Nephron progenitor cell (in vitro differentiated cells): ENCODE data around the gene LSM2.
A peak's percentile ranks its signal among the peaks of the same experiment; 100 is the strongest.

Source experiments
- DNase-seq: peaks from one replicate; pipeline ENCODE4 v3.0.0; 2021
- H3K27ac Mint-ChIP-seq: 2 replicates; pipeline ENCODE4 v1.8.0; 2021; ENCODE audit warnings: mild to moderate bottlenecking, moderate library complexity, mixed read lengths
- H3K27me3 Mint-ChIP-seq: 2 replicates; pipeline ENCODE4 v1.8.0; 2021; ENCODE audit warnings: mild to moderate bottlenecking, low read depth, mixed read lengths; ENCODE audit not compliant: poor library complexity
- H3K36me3 Mint-ChIP-seq: 2 replicates; pipeline ENCODE4 v1.8.0; 2021; ENCODE audit warnings: low read depth, mixed read lengths
- H3K4me1 Mint-ChIP-seq: 2 replicates; pipeline ENCODE4 v1.8.0; 2021; ENCODE audit warnings: mixed read lengths
- H3K4me3 Mint-ChIP-seq: 2 replicates; pipeline ENCODE4 v1.8.0; 2021; ENCODE audit warnings: mild to moderate bottlenecking, moderate library complexity, mixed read lengths
- H3K9me3 Mint-ChIP-seq: 2 replicates; pipeline ENCODE4 v1.8.0; 2021; ENCODE audit warnings: mild to moderate bottlenecking, moderate library complexity, mixed read lengths
- TF ChIP-seq, protein P1 (sequence below): fragments of 200-600 bp; sonication (generic); IDR thresholded peaks from 2 replicates; pipeline ENCODE4 v1.5.0; 2021; ENCODE audit warnings: antibody characterized with exemption

LSM2 gene

DNA sequence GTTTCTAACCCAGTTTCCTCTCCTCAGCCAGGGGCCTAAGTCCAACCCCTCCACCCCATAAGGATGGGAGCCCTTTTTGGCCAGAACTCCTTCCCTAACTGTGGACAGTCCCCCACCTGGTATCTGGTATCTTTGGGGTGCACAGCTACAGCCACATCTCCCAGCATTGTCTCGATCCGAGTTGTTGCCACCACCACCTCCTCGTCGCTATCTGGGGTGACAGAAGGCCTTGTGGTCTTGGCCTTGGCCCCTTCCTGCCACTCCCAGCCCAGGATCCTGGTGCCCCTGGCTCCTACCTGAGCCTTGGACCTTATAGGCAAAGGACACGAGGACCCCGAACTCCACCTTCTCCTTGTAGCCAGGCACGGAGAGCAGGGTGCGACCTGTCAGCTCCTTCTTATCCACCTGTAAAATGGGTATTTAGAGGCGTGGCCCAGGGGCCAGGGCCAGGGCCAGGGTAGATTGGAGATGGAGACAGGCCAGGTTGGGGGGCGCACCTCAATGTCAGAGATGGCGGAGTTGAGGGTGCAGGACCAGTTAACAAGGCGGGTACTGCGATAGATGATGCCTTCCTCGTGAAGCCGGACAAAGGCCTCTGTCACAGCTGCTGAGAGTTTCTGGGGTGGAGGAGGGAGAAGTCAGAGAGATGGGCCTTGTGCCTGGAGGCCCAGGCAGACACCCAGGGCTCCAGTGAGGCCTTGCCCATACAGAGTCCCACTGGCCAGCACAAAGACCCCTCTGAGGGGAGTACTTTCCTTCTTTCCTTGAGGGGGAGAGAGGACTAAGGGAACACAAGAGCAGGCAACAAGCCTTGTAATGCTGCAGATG lies 22.5 kb downstream of the LSM2 start:
- no peak for DNase-seq
- H3K4me1 Mint-ChIP-seq, result no peaks in the 10 kb centered on the region
- no peaks in the 10 kb centered on the region for H3K9me3 Mint-ChIP-seq
- H3K27ac Mint-ChIP-seq, result peak overlapping the region; percentile 51
- H3K36me3 Mint-ChIP-seq, result peaks cover 43% of the 10 kb centered on the region
- no peaks in the 10 kb centered on the region for H3K27me3 Mint-ChIP-seq
- no peak overlapping the region for H3K4me3 Mint-ChIP-seq
- TF ChIP-seq, protein P1, sequence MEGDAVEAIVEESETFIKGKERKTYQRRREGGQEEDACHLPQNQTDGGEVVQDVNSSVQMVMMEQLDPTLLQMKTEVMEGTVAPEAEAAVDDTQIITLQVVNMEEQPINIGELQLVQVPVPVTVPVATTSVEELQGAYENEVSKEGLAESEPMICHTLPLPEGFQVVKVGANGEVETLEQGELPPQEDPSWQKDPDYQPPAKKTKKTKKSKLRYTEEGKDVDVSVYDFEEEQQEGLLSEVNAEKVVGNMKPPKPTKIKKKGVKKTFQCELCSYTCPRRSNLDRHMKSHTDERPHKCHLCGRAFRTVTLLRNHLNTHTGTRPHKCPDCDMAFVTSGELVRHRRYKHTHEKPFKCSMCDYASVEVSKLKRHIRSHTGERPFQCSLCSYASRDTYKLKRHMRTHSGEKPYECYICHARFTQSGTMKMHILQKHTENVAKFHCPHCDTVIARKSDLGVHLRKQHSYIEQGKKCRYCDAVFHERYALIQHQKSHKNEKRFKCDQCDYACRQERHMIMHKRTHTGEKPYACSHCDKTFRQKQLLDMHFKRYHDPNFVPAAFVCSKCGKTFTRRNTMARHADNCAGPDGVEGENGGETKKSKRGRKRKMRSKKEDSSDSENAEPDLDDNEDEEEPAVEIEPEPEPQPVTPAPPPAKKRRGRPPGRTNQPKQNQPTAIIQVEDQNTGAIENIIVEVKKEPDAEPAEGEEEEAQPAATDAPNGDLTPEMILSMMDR, result no peak

DNA sequence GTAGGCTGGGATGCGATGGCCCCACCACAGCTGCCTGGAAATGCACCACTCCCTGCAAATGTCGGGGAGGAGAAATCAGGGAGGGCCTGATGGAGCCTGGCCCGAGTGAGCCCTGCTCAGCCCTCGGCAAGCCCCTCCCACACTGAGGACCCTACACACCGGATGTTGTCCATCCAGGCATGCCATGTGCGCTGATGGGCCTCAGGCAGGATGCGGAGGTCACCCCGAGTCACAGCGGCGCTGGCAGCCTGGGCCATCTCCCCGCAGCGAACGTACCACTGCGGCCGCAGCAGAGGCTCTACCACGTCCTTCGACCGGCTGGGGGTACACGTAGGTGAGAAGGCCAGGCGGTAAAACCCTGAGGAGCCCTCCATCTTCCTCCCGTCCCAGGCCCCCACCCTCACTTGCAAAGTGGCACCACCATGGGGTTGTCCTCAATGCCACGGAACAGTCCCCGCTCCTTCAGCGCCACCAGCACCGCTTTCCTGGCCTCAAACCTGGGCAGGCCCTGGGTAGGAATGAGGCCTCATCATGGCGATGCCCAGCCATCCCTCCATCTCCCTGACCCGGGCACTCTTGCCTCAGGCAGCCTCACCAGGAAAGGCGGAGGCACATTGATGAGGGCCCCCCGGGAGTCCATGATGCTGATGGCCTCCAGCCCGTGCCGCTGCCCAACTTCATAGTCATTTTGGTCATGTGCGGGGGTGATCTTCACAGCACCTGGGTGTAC lies 24.5 kb downstream of the LSM2 start:
- H3K4me3 Mint-ChIP-seq, result no peak overlapping the region
- H3K36me3 Mint-ChIP-seq, result peaks cover 32% of the 10 kb centered on the region
- peaks cover 8% of the 10 kb centered on the region for H3K4me1 Mint-ChIP-seq
- no peaks in the 10 kb centered on the region for H3K9me3 Mint-ChIP-seq
- no peaks in the 10 kb centered on the region for H3K27me3 Mint-ChIP-seq
- DNase-seq, result no peak
- TF ChIP-seq, protein P1, result no peak
- H3K27ac Mint-ChIP-seq, result peak overlapping the region; percentile 22

DNA sequence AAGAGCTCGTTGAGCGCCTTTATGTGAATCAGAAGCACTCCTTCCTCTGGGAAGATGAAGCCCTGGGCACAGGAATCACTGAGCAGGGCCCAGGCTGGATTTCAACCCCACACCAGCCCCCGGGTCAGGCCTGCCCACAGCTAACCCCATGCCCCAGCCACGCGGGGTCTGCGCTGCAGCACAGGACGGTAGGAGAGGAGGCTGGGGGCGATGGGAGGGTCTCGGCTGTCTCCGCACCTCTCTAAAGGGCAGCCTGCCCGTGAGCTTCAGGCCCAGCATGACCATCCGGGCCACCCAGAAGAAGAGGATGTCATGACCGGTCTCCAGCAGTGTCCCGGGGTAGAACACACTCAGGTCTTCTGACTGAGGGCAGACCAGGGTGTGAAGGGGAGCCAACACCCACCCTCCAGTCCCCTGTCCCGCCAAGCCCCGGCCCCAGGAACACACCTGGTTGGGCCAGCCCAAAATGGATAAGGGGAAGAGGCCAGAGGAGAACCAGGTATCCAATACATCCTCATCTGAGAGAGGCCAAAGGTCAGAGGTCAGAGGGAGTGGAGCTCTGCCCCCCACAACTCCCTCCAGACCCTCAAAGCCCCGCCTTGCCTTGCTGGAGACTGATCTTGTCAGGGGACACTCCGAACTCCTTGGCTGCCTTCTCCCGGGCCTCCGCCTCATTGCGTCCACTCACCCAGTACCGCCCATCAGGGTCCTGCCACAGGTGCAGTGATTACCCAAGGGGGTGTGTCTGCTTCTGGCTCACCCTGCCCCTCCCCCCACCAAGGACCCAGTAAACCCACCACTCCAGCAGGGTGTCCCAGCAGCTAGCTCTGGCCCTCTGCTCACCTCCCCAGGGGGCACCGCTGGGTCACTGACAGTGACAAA lies 25.3 kb downstream of the LSM2 start:
- Mint-ChIP-seq H3K36me3 (peaks cover 28% of the 10 kb centered on the region), H3K27me3 (no peaks in the 10 kb centered on the region), H3K4me3 (no peak overlapping the region), H3K27ac (peak overlapping the region; percentile 68), H3K9me3 (no peaks in the 10 kb centered on the region), H3K4me1 (peaks cover 14% of the 10 kb centered on the region)
- TF ChIP-seq, protein P1, result no peak
- no peak for DNase-seq

DNA sequence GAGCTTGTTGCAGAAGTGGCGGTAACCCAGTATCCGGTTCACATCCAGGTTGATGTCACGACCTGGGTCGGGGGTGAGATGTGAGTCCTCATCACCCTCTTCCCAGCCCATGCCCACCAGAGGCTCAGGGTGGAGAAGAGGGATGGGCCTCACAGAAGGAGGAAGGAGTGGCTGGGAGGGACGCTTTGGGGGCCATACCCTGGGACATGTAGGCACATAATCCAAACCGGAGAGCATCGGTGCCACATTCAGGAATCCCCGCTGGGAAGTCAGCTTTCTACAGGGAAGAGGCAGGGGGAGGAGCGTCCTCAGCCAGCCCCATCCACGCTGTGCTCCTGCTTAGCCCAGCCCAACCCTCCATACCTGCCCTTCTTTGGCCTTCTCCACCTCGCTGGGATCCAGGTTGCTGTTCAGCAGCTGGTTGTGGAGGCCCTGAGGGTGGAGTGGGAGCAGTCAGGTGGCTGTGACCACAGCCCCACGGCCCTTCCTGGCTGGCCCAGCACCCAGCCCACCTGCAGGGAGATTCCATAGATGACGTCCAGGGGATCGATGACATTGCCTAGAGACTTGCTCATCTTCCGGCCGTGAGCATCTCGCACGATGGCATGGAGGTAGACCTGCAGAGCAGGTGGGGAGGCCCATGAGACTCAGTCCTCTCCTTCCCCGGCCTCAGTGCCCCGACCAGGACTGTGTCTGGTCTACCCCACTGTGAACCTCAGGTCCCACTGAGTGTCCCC lies 26.1 kb downstream of the LSM2 start:
- Mint-ChIP-seq H3K9me3 (no peaks in the 10 kb centered on the region), H3K27ac (peak overlapping the region; percentile 68), H3K27me3 (no peaks in the 10 kb centered on the region), H3K36me3 (peaks cover 23% of the 10 kb centered on the region), H3K4me3 (no peak overlapping the region), H3K4me1 (peaks cover 21% of the 10 kb centered on the region)
- TF ChIP-seq, protein P1, result no peak
- no peak for DNase-seq

DNA sequence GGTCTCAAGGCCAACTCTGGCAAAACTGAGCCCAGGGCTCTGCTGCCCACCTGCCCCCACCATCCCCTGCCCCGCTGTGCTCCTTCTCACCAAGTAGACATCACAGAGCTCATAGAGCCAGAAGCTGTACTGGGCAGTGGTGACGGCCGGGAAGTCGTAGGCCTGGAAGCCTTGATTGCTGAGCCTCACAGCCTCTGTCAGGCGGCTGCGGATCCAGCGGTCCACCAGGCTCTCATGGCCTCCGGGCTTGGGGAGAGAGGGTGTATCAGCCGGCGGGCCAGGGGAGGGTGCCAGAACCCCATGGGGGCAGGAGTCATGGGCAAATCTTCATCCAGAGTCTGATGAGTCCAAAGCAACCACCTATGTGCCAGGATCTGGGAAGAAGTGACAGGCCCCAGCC lies 26.9 kb downstream of the LSM2 start:
- DNase-seq, result no peak
- peaks cover 27% of the 10 kb centered on the region for H3K4me1 Mint-ChIP-seq
- no peak overlapping the region for H3K4me3 Mint-ChIP-seq
- TF ChIP-seq, protein P1, result no peak
- H3K27ac Mint-ChIP-seq, result no peak overlapping the region
- H3K9me3 Mint-ChIP-seq, result no peaks in the 10 kb centered on the region
- H3K36me3 Mint-ChIP-seq, result peaks cover 21% of the 10 kb centered on the region
- H3K27me3 Mint-ChIP-seq, result no peaks in the 10 kb centered on the region
